Dermis microvascular lymphatic vessel endothelial cell (primary cell): ENCODE measurements around the gene PRIMPOL. TPM values are rescaled to one million over a fixed set of nuclear protein-coding genes. Genes with fewer than 3 reads are reported as not detected.
"Not testable (repeated sequence)": the region's sequence is repeated elsewhere in the genome, so short reads cannot be mapped to it uniquely, and the experiment has no call there.

Experiments used
- DNase-seq, 2 donors: peaks; one replicate each; pipeline versions ENCODE4 v3.0.0 to v3.0.0-alpha.2; 2010; ENCODE audit warnings: low read depth in 2 of 2
- total RNA-seq: library from RNA; depleted of rRNA; stranded (reverse); fragments of >200 nt; gene quantifications from 2 replicates; pipeline ENCODE4 v1.2.1, GENCODE V29; 2014

The PRIMPOL gene, protein sequence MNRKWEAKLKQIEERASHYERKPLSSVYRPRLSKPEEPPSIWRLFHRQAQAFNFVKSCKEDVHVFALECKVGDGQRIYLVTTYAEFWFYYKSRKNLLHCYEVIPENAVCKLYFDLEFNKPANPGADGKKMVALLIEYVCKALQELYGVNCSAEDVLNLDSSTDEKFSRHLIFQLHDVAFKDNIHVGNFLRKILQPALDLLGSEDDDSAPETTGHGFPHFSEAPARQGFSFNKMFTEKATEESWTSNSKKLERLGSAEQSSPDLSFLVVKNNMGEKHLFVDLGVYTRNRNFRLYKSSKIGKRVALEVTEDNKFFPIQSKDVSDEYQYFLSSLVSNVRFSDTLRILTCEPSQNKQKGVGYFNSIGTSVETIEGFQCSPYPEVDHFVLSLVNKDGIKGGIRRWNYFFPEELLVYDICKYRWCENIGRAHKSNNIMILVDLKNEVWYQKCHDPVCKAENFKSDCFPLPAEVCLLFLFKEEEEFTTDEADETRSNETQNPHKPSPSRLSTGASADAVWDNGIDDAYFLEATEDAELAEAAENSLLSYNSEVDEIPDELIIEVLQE
- total RNA-seq: 7.0 and 8.5 TPM in 2 replicates

GRCh38 chr4:184649026-184649970, at the start of gene PRIMPOL, which contains the start of gene CASP3:
PRIMPOL (plus strand) TSS chr4:184649738; CDS start chr4:184657141, 7,403 bp downstream.
CASP3 (minus strand) TSS chr4:184649447; CDS start chr4:184638453, 10,994 bp downstream.
- DNase-seq: peak; percentile 75 to 96

GRCh38 chr4:184600982-184601381, 48.6 kb upstream of the PRIMPOL start:
- DNase-seq: not testable (repeated sequence)

DNA sequence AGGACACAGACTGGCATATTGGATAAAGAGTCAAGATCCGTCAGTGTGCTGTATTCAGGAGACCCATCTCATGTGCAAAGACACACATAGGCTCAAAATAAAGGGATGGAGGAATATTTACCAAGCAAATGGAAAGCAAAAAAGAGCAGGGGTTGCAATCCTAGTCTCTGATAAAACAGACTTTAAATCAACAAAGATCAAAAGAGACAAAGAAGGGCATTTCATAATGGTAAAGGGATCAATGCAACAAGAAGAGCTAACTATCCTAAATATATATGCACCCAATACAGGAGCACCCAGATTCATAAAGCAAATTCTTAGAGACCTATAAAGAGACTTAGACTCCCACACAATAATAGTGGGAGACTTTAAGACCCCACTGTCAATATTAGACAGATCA, 46.7 kb upstream of the PRIMPOL start:
- not testable (repeated sequence) for DNase-seq

- not testable (repeated sequence) for DNase-seq
Measured at GRCh38 chr4:184607429-184607828, 42.1 kb upstream of the PRIMPOL start.

GRCh38 chr4:184612074-184612473, 37.5 kb upstream of the PRIMPOL start:
- DNase-seq: no peak

DNA sequence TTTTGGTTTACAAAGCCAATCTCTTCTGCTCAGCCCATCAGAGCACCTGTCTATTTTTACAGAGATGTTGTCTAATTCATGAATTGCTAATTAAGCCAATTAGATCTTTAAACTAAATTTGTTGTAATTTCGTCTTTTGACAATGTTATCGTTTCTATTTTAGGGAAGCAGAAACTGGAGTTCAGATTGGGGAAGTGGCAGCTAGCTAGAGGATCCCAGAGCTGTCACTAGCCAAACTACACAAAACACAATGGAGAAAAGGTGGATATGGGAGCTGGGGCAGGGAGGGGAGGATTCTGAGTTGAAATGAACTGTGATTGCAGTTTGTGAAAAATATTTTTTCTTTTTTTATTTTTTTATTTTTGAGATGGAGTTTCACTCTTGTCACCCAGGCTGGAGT, 36.1 kb upstream of the PRIMPOL start:
- no peak for DNase-seq

DNA sequence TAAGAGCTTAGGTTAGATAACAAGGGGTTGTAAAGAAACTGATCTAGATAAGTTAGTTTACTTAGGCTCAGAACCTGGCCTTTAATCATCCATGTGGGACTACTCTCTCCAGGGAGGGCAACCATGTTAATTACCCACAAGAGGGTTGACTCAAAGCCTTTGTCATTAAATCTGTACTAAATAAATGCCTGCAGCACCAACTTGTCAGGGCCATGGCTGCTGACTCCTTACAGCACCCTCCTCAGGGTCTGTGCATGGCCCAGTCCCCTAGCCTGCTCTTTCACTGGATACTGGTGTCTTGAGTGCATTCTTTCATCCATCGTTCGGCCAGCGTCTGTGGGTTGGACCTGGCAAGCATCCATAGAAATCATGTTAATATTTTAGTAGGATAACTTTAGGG, 35.0 kb upstream of the PRIMPOL start:
- DNase-seq: no peak

DNA sequence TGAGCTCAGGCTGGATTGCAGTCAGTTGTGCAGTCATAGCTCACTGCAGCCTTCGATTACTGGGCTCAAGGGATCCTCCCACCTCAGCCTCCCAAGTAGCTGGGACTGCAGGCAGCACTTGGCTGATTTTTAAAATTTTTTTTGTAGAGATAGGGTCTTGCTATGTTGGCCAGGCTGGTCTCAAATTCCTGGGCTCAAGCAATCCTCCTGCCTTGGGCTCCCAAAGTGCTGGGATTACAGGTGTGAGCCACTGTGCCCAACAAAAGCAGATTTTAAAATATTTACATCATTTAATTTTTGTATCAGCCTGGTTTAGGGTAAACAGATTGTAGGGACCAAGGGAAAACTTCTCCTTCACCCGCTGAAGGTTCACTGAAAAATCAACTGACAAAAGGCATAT, 33.4 kb upstream of the PRIMPOL start:
- not testable (repeated sequence) for DNase-seq

DNA sequence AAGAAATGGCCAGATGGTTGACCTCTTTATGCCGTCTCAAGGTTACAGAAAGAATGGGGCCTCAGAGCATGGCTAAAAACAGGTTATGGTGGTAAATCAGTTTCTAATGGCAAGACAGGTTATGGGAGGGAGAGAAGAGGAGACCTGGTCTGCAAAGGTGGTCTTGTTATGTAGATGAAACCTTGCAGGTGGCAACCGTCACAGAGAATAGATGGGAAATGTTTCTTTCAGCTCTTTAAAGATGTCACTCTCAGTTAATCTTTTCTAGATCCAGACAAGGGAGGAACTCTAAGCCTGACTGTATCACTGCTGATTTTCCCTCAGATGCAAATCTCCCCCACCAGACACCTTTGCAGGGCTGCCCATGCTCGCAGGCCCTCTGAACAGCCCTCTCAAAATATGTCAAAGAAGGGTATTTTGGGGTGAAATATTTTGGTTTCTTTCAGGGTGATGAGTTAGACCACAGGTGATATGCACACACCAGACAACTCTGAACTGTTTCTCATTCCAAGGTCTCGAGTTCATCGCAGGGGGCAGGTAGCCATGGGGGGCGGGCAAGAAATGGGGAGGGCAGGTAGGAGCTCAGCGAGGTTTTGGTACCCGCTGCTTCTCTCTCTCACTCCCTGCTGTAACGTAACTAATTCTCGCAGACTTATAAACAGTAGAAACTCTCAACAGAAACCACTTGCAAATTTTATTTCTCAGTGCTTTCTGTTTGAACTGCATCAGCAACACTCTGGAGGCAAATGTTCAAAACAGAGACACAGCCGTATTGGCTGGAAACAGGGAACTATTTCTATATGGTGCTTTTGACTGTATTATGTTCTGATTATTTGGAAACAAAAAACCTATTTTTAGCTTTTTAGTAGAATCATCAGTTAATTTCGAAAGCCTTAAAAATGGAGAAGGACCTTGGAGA, 32.6 kb upstream of the PRIMPOL start:
- no peak for DNase-seq

GRCh38 chr4:184617600-184618196, 31.8 kb upstream of the PRIMPOL start:
- no peak for DNase-seq

DNA sequence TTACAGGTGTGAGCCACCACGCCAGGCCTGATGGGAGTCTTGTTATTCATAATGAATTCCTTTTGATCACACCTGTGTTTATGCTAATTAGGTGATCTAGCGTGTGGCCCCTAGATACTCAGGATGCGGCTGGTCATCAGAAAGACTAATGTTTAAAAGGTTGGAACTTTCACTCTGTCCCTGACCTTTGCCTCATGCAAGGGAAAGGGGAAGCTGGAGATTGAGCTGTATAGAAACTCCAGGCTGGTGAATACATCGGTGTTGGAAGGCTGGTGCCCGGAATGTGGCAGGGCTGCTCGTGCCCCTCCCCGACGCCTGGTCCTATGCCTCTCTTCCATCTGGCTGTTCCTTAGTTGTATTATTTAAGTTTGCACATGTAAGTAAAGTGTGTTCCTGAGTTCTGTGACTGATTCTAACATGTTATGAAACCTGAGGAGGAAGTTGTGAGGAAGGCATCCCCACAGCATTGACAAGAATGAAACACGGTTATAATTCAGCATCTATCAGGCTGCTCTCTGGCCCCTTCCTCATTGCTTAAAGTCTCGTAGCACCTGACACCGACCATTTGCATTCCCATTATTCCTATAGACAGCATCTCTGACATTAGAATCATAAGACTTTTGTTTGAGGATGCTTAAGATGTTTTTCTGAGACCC, 29.2 kb upstream of the PRIMPOL start:
- no peak for DNase-seq

GRCh38 chr4:184621518-184621917, 28.0 kb upstream of the PRIMPOL start:
- no peak for DNase-seq

GRCh38 chr4:184624504-184624903, 25.0 kb upstream of the PRIMPOL start:
- not testable (repeated sequence) for DNase-seq

GRCh38 chr4:184624972-184625554, 24.5 kb upstream of the PRIMPOL start:
- DNase-seq: no peak

DNA sequence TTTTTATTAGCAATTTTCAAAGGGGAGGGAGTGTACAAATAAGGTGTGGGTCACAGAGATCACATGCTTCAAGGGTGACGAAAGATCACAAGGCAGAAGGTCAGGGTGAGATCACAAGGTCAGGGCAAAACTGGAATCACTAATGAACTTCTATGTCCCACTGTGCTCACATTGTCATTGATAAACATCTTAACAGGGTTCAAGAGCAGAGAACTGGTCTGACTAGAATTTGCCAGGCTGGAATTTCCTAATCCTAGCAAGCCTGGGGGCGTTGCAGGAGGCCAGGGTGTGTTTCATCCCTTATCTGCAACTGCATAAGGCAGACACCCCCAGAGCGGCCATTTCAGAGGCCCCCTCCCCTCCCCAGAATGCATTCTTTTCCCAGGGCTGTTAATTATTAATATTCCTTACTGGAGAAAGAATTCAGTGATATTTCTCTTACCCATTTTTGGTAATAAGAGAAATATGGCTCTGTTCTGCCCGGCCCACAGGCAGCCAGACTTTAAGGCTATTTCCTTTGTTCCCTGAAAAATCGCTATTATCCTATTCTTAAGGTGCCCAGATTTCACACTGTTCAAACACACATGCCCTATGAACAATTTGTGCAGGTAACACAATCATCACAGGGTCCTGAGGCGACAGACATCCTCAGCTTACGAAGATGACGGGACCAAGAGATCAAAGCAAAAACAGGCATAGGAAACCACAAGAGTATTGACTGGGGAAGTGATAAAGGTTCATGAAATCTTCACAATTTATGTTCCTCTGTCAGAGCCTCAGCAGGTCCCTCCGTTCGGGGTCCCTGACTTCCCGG, 23.5 kb upstream of the PRIMPOL start:
- DNase-seq: not testable (repeated sequence)

DNA sequence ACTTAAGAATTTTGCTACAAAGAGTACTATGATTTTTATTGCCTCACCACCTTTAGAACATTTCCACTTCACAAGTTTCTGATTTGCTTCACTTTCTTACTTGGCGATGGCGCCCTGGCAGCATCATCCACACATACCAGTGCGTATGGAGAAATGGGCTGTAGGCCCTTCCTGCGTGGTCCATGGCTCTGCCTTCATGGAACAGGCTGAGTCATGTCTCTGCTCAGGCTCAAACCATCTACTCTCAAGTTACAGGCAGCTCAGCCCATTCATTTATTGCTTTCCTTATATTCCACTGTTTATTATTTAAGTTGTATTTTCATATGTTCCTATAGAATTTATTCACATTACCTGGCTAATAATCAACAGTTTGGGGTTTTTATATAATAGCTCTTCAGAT, 21.4 kb upstream of the PRIMPOL start:
- no peak for DNase-seq

DNA sequence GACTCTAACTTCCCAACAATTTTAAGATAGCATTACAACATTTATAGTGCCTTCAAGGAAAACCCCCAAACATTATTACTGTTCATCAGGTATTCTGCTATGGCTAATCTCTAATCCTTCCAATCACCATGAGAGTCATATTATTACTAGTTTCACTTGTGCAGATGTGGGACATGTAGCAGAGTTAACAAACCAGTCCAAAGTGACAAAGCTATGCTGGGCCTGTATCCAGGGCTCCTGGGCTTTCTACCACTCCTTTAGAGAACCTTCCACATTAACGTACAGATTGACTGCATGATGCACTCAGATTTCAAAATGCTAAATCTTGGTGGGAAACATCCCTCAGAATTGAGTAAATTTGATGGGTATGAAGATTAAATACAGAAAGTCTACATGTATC, 16.7 kb upstream of the PRIMPOL start:
- DNase-seq: no peak

DNA sequence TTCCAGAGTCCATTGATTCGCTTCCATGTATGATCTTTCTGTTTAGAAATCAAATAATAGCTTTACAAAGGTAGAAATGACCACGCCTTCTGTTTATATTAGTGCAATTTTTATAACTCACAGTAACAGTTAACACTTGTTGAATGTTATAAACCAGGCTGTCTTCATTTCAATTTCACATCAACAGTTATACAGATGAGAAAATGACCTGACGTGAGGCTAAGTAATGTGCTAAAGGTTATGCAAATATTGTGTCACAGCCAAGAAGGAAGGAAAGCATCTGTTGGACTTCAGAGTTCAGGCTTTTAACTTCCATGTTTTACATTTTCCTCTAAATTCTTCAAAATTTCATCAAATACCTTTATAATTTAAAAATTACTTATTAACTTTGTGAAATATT, 14.2 kb upstream of the PRIMPOL start:
- no peak for DNase-seq

DNA sequence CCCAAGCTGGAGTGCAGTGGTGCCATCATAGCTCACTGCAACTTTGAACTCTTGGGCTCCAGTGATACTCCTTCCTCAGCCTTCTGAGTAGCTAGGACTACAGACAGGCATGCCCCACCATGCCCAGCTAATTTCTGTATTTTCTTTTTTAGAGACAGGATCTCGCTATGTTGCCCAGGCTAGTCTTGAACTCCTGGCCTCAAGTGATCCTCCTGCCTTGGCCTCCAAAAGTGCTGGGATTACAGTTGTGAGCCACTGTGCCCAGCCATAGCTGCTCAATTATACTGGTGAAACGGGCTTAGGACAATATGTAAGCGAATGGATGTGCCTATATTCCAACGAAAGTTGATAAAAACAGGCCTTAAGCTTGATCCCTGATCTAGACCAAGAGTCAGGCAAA, 13.4 kb upstream of the PRIMPOL start:
- DNase-seq: no peak
